IPS-NIHi11 (cell line): ENCODE results near the gene FOXM1.
A peak's percentile ranks its signal among the peaks of the same experiment; 100 is the strongest.

ENCODE experiments used
- DNase-seq: peaks from one replicate; pipeline ENCODE4 v3.0.0; 2012; ENCODE audit warnings: mixed read lengths, low spot score

The FOXM1 gene

DNA sequence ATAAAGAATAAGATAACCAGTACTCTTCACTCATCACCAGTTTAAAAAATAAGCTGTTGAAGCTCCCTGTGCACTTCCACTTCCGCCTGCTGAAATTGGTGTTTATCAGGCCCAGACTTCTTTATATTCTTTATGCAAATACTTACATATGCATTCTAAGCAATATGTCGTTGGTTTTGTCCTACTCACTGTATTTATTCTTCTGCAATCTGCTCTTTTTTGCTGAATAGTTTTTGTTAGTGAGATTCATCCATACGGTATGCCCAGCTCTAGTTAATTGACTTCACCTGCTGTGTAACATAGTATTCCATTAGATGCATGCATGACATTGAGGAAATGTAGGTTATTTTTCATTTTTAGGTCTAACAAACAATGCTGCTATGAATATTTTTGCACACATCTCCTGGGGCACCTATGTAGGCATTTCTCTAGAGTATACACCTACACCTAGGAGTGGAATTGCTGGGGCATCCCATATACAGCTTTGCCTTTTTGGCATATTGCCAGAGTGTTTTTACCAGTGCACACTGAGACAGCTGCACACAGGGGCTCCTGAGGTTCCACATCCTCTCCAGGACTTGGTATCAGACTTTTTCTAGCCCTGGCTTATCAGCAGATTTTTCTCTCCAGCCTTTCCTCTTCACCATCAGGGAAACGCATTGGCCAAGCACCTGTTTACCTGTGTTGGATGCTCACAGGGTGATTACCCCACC lies 41.1 kb downstream of the FOXM1 start:
- no peak for DNase-seq

DNA sequence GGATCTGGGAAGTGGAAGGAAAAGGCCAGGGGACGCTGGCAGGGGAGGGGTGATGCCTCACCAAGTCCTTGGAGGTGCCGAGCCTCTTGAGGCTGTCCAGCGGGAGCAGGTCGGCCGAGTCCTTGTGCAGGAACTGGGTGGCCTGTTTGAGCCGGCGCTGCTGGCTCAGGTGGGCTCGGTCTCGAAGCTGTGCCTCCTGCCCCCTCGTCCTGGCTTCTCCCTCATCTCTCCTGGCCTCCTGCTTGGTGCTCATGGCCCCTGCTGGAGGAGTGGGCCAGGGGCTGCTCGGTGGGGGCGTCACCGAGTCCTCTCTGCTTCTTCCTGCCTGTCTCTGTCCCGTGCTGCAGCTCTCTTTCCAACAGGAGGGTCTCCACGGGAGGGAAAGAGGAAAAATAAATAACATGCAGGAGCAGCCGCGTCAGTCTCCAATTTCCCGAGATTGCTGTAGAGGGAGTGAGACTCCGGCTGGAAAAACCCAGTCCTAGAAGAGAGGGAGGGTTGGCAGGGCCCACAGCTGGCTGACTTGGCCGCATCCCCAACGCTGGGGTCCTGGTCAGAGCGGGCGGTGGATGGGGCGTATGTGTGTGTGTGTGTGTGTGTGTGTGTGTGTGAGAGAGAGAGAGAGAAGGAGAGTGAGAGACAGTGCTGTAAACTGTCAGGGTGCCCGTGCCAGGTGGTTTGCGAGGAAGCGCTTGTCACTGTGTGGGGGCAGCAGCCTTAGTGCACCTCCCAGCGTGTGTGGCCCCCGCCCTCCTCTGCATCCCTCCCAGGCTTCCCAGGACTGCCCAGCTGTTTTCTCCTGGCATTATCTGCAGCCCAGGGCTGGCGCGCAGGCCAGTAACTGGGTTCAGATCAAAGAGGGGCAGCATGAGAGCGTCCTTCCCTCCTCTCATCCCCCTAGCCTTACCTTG lies 42.1 kb downstream of the FOXM1 start, which contains the start of gene NRIP2:
Gene NRIP2 (minus strand): TSS at position 455 of the 911 bp plus-strand sequence. CDS start 52 bp downstream, at position 403.
- peak; percentile 69 for DNase-seq

GRCh38 chr12:2833810-2834209 lies 43.2 kb downstream of the FOXM1 start:
- no peak for DNase-seq

- no peak for DNase-seq
Observed at GRCh38 chr12:2833327-2833726, 43.6 kb downstream of the FOXM1 start.

GRCh38 chr12:2832550-2833127 lies 44.3 kb downstream of the FOXM1 start:
- DNase-seq, result no peak

DNA sequence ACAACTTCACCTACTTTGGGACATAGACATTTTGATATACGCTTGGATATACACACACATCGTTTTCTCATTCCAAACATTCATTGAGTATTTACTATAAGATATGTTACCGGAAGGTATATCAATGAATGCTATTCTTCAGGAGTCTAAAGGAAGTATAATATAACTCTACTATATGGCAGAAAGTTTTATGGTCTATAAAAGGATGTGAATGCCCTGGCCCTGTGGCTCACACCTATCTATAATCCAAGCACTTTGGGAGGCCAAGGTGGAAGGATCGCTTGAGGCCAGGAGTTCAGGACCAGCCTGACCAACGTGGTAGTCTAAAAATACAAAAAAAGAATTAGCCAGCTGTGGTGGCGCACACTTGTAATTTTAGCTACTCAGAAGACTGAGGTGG lies 47.7 kb downstream of the FOXM1 start:
- DNase-seq, result no peak

GRCh38 chr12:2826721-2827515 lies 50.1 kb downstream of the FOXM1 start:
- DNase-seq, result no peak

DNA sequence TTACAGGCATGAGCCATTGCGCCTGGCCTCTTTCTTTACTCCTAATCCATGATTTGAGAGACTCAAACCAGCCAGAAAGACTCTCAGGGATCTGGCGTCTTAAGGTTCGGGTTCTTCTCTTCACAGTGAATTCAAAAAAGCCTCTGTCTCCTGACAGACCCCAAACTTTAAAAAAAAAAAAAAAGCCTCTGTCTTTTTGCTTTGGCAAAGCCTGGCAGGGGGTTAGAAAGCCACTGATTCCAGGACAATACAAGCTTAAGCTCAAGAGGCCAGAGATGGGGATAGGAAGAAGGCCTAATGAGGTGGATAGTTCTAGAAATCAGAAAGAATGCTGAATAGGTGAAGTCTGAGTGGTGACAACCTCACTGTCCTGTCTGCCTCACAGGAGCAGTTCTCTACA lies 50.9 kb downstream of the FOXM1 start:
- DNase-seq, result no peak

DNA sequence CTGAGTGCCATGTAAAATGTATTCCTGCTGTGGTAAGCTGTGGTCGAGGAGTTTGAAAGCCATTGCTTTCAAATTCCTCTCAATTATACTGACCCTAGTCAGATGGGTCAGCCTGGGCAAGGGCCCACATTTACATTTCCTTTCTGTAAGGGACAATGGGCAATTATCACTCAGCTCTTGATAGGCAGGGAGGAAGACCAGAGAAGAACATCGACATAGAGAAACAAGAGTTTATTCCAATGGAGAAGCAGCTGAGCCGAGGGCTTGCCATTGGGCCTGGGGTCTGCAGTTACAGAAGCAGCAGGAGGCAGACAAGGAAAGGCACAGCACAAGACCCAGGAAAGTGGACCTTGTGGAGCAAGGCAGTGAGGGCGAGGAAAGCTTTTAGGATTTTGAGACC lies 51.8 kb downstream of the FOXM1 start:
- DNase-seq, result no peak

- no peak for DNase-seq
Observed at GRCh38 chr12:2824541-2824940, 52.4 kb downstream of the FOXM1 start.

GRCh38 chr12:2823483-2823882 lies 53.5 kb downstream of the FOXM1 start:
- DNase-seq, result no peak

GRCh38 chr12:2820432-2820831 lies 56.5 kb downstream of the FOXM1 start:
- peak; percentile 34 for DNase-seq

DNA sequence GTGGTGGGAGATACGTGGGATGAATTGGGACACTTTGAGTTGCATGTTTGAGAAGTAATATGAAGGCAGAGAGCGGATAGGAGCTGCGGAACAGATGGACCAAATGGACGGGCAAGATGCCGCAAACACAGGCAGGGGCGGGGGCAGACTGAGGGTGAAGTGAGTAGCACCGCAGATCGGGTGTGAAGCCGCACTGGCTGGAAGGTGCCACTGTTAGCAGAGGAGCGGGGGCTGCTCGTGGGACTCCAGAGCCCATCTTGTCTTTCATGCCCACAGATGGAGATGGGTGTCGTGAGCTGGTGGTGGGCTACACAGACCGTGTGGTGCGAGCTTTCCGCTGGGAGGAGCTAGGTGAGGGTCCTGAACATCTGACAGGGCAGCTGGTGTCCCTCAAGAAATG lies 57.2 kb downstream of the FOXM1 start:
- no peak for DNase-seq

- peak; percentile 68 for DNase-seq
Observed at GRCh38 chr12:2813214-2814185, 63.5 kb downstream of the FOXM1 start.

GRCh38 chr12:2812290-2813213 lies 64.4 kb downstream of the FOXM1 start, which contains the start of gene ITFG2:
TSS of gene ITFG2 (plus strand) at chr12:2812668. CDS start at chr12:2812761, 93 bp downstream.
- DNase-seq, result peak; percentile 95

- no peak for DNase-seq
Observed at GRCh38 chr12:2811801-2812200, 65.2 kb downstream of the FOXM1 start.
